ENCODE results near the gene LMO3. TPM values are rescaled to one million over a fixed set of nuclear protein-coding genes. Genes with fewer than 3 reads are reported as not detected.

The LMO3 gene
- total RNA-seq, 1 experiment from 2014 or later = 0.34 TPM

DNA sequence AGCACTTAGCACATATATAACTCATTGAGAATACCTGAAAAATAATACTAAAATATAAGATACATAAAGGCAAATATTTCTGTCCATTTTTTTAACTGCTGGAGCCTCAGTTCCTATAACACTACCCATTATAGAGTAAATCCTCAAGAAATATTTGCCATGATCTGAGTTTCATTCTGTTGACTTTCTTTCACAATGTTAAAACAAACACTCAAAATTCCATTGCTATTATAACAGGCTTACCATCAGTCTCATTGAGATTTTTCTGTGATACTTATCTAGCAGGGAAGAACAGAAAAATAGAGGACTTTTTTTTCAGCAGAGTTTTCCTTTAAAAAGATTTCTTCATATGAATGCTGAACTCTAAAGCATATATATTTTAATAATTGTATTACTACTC lies 24.5 kb downstream of the LMO3 start:
- no peak for ATAC-seq
- Histone ChIP-seq H3K4me2 (ENCODE audit: low read length) (no peak overlapping the region), H3K27me3 (ENCODE audit: insufficient read depth, low read length) (no peaks in the 10 kb centered on the region), H3K9me2 (ENCODE audit: insufficient read depth) (no peaks in the 10 kb centered on the region), H3K9ac (ENCODE audit: low read length) (no peak overlapping the region), H4K20me1 (ENCODE audit: insufficient read depth) (no peaks in the 10 kb centered on the region), H3K4me3 (replicated peaks in 1 of 2; ENCODE audit: low read depth in 1 of 2, low read length in 2 of 2) (no peak overlapping the region), H3K4me1 (ENCODE audit: control insufficient read depth in 1 of 2, insufficient read depth in 2 of 2, low read length in 2 of 2) (no peaks in the 10 kb centered on the region), H3K79me2 (ENCODE audit: insufficient read depth, low read length) (no peaks in the 10 kb centered on the region), H3K36me3 (ENCODE audit: control insufficient read depth in 1 of 2, insufficient read depth in 2 of 2, low read length in 2 of 2) (no peaks in the 10 kb centered on the region), H3K27ac (ENCODE audit: low read depth, low read length) (no peak overlapping the region), H3K9me3 (ENCODE audit: control insufficient read depth in 1 of 2, insufficient read depth in 1 of 2, low read depth in 1 of 2, low read length in 2 of 2) (no peaks in the 10 kb centered on the region), H2AFZ (ENCODE audit: low read depth, low read length, poor library complexity, severe bottlenecking) (no peak overlapping the region)
- ChIA-PET CTCF (no interaction called here), RAD21 (ENCODE audit: low non-redundant PET in 1 of 2, low total read pairs in 2 of 2, uncharacterized antibody in 2 of 2, unreplicated experiment in 2 of 2) (no interaction called here), POLR2A (no interaction called here)
- intact Hi-C loops (cut with micrococcal nuclease) = no loop called here
- no peak for DNase-seq (ENCODE audit: low read depth, low spot score)
- BruUV-seq (replicated peaks) = no TSS peak
- no peak for TF ChIP-seq ZNF274 (IDR thresholded peaks at IDR 0.05; ENCODE audit: low read depth, low read length)
- TF ChIP-seq ZFX (IDR thresholded peaks at IDR 0.05) = no peak
- TF ChIP-seq, protein P1, sequence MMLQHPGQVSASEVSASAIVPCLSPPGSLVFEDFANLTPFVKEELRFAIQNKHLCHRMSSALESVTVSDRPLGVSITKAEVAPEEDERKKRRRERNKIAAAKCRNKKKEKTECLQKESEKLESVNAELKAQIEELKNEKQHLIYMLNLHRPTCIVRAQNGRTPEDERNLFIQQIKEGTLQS (IDR thresholded peaks at IDR 0.05) = no peak
- TF ChIP-seq, protein P2, sequence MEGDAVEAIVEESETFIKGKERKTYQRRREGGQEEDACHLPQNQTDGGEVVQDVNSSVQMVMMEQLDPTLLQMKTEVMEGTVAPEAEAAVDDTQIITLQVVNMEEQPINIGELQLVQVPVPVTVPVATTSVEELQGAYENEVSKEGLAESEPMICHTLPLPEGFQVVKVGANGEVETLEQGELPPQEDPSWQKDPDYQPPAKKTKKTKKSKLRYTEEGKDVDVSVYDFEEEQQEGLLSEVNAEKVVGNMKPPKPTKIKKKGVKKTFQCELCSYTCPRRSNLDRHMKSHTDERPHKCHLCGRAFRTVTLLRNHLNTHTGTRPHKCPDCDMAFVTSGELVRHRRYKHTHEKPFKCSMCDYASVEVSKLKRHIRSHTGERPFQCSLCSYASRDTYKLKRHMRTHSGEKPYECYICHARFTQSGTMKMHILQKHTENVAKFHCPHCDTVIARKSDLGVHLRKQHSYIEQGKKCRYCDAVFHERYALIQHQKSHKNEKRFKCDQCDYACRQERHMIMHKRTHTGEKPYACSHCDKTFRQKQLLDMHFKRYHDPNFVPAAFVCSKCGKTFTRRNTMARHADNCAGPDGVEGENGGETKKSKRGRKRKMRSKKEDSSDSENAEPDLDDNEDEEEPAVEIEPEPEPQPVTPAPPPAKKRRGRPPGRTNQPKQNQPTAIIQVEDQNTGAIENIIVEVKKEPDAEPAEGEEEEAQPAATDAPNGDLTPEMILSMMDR (IDR thresholded peaks at IDR 0.05 in 2 of 3, conservative IDR thresholded peaks at IDR 0.05 in 1 of 3; ENCODE audit: borderline replicate concordance in 1 of 3, insufficient read depth in 1 of 3, low read depth in 2 of 3, low read length in 2 of 3) = no peak
- no peak for TF ChIP-seq TCF7L2 (IDR thresholded peaks at IDR 0.05; ENCODE audit: borderline replicate concordance, extremely low read depth, insufficient read depth, insufficient read length)
- no peak for TF ChIP-seq RAD21 (IDR thresholded peaks at IDR 0.05; ENCODE audit: low read depth)
- TF ChIP-seq FOSL1 (IDR thresholded peaks at IDR 0.05; ENCODE audit: low read depth) = no peak
- no peak for TF ChIP-seq ELF1 (IDR thresholded peaks at IDR 0.05; ENCODE audit: borderline replicate concordance, low read depth)
- TF ChIP-seq, protein P3, sequence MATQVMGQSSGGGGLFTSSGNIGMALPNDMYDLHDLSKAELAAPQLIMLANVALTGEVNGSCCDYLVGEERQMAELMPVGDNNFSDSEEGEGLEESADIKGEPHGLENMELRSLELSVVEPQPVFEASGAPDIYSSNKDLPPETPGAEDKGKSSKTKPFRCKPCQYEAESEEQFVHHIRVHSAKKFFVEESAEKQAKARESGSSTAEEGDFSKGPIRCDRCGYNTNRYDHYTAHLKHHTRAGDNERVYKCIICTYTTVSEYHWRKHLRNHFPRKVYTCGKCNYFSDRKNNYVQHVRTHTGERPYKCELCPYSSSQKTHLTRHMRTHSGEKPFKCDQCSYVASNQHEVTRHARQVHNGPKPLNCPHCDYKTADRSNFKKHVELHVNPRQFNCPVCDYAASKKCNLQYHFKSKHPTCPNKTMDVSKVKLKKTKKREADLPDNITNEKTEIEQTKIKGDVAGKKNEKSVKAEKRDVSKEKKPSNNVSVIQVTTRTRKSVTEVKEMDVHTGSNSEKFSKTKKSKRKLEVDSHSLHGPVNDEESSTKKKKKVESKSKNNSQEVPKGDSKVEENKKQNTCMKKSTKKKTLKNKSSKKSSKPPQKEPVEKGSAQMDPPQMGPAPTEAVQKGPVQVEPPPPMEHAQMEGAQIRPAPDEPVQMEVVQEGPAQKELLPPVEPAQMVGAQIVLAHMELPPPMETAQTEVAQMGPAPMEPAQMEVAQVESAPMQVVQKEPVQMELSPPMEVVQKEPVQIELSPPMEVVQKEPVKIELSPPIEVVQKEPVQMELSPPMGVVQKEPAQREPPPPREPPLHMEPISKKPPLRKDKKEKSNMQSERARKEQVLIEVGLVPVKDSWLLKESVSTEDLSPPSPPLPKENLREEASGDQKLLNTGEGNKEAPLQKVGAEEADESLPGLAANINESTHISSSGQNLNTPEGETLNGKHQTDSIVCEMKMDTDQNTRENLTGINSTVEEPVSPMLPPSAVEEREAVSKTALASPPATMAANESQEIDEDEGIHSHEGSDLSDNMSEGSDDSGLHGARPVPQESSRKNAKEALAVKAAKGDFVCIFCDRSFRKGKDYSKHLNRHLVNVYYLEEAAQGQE (IDR thresholded peaks at IDR 0.05; ENCODE audit: low read depth) = no peak
- no peak for TF ChIP-seq SRF (IDR thresholded peaks at IDR 0.05; ENCODE audit: low read depth)
- TF ChIP-seq EZH2phosphoT487 (IDR thresholded peaks at IDR 0.05; ENCODE audit: borderline replicate concordance) = no peak
- no peak for TF ChIP-seq CBX3 (IDR thresholded peaks at IDR 0.05; ENCODE audit: low read depth)
- TF ChIP-seq, protein P4, sequence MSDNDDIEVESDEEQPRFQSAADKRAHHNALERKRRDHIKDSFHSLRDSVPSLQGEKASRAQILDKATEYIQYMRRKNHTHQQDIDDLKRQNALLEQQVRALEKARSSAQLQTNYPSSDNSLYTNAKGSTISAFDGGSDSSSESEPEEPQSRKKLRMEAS (IDR thresholded peaks at IDR 0.05) = no peak
- no peak for TF ChIP-seq SP1 (IDR thresholded peaks at IDR 0.05; ENCODE audit: low read depth)
- TF ChIP-seq CEBPB (IDR thresholded peaks at IDR 0.05; ENCODE audit: low read depth) = no peak
- no peak for TF ChIP-seq EGR1 (IDR thresholded peaks at IDR 0.05; ENCODE audit: low read depth)
- TF ChIP-seq POLR2A (IDR thresholded peaks at IDR 0.05; ENCODE audit: borderline replicate concordance, extremely low read depth, insufficient read depth, insufficient read length) = no peak
